Activated T-cell treated with anti-CD3 and anti-CD28 coated beads, Interleukin-2, amount 50 U/mL, for 24 hours (primary cell): Measurements from ENCODE around the gene ZNF773.
"Not testable (repeated sequence)": the region's sequence is repeated elsewhere in the genome, so short reads cannot be mapped to it uniquely, and the experiment has no call there.

Experiments
- DNase-seq: peaks from one replicate; pipeline ENCODE4 v3.0.0-alpha.2; 2020
- H3K27ac Mint-ChIP-seq: 2 replicates; pipeline ENCODE4 v1.8.0; 2020; ENCODE audit warnings: mild to moderate bottlenecking, mixed read lengths
- H3K27me3 Mint-ChIP-seq: 2 replicates; pipeline ENCODE4 v1.8.0; 2020; ENCODE audit warnings: mixed read lengths
- H3K36me3 Mint-ChIP-seq: 2 replicates; pipeline ENCODE4 v1.8.0; 2020; ENCODE audit warnings: low read depth, mixed read lengths
- H3K4me1 Mint-ChIP-seq: 2 replicates; pipeline ENCODE4 v1.8.0; 2020; ENCODE audit warnings: low read depth, mixed read lengths
- H3K4me3 Mint-ChIP-seq: 2 replicates; pipeline ENCODE4 v1.8.0; 2020; ENCODE audit warnings: mild to moderate bottlenecking, moderate library complexity, mixed read lengths
- H3K9me3 Mint-ChIP-seq: 2 replicates; pipeline ENCODE4 v1.8.0; 2020; ENCODE audit warnings: mixed read lengths

ZNF773 gene

GRCh38 chr19:57499680-57500395 lies at the start of gene ZNF773:
Gene ZNF773, plus strand, starts transcription at chr19:57499938. Its CDS starts 143 bp downstream, at chr19:57500081.
- Mint-ChIP-seq H3K4me1 (peaks cover 26% of the 10 kb centered on the region), H3K27ac (peak within 1 kb of the TSS; percentile 82), H3K9me3 (peaks cover 62% of the 10 kb centered on the region), H3K36me3 (peaks cover 74% of the 10 kb centered on the region), H3K4me3 (peak within 1 kb of the TSS; percentile 83)
- DNase-seq: peak; percentile 96
- not testable (repeated sequence) for H3K27me3 Mint-ChIP-seq

- H3K36me3 Mint-ChIP-seq: peaks cover 78% of the 10 kb centered on the region
These were observed 47.4 kb upstream of the ZNF773 start for GRCh38 chr19:57452307-57452706.

GRCh38 chr19:57465680-57466381 lies 33.9 kb upstream of the ZNF773 start:
- H3K27me3 Mint-ChIP-seq: no peaks in the 10 kb centered on the region
- H3K9me3 Mint-ChIP-seq: peaks cover 58% of the 10 kb centered on the region
- no peaks in the 10 kb centered on the region for H3K4me1 Mint-ChIP-seq
- DNase-seq: no peak
- H3K36me3 Mint-ChIP-seq: peaks cover 52% of the 10 kb centered on the region
- no peak overlapping the region for H3K4me3 Mint-ChIP-seq
- H3K27ac Mint-ChIP-seq: no peak overlapping the region

More at GRCh38 chr19:57452307-57452706, 47.4 kb upstream of the ZNF773 start:
- Mint-ChIP-seq H3K27me3 (no peaks in the 10 kb centered on the region), H3K9me3 (peaks cover 56% of the 10 kb centered on the region), H3K4me3 (no peak overlapping the region), H3K27ac (no peak overlapping the region), H3K4me1 (no peaks in the 10 kb centered on the region)
- DNase-seq: no peak

GRCh38 chr19:57466489-57466888 lies 33.2 kb upstream of the ZNF773 start:
- Mint-ChIP-seq H3K27ac (no peak overlapping the region), H3K4me1 (no peaks in the 10 kb centered on the region), H3K9me3 (peaks cover 58% of the 10 kb centered on the region), H3K4me3 (no peak overlapping the region), H3K36me3 (peaks cover 54% of the 10 kb centered on the region), H3K27me3 (no peaks in the 10 kb centered on the region)
- DNase-seq: no peak

- Mint-ChIP-seq H3K36me3 (peaks cover 97% of the 10 kb centered on the region), H3K27ac (no peak overlapping the region), H3K9me3 (peaks cover 83% of the 10 kb centered on the region)
These were observed 26.1 kb upstream of the ZNF773 start for GRCh38 chr19:57473646-57474045.

GRCh38 chr19:57477191-57478008 lies 22.3 kb upstream of the ZNF773 start, which contains the start of gene ZNF772:
Gene ZNF772, minus strand, starts transcription at chr19:57477566. Its CDS starts 257 bp downstream, at chr19:57477309.
- H3K36me3 Mint-ChIP-seq: peaks cover 74% of the 10 kb centered on the region
- H3K27me3 Mint-ChIP-seq: peaks cover 3% of the 10 kb centered on the region
- H3K4me1 Mint-ChIP-seq: peaks cover 15% of the 10 kb centered on the region
- DNase-seq: peak; percentile 85
- peak within 1 kb of the TSS; percentile 84 for H3K27ac Mint-ChIP-seq
- H3K4me3 Mint-ChIP-seq: peak within 1 kb of the TSS; percentile 85
- H3K9me3 Mint-ChIP-seq: peaks cover 75% of the 10 kb centered on the region

More at GRCh38 chr19:57473646-57474045, 26.1 kb upstream of the ZNF773 start:
- peaks cover 15% of the 10 kb centered on the region for H3K4me1 Mint-ChIP-seq
- no peak overlapping the region for H3K4me3 Mint-ChIP-seq
- H3K27me3 Mint-ChIP-seq: no peaks in the 10 kb centered on the region
- DNase-seq: no peak

- Mint-ChIP-seq H3K9me3 (peaks cover 48% of the 10 kb centered on the region), H3K36me3 (peaks cover 47% of the 10 kb centered on the region), H3K4me3 (peak within 1 kb of the TSS; percentile 79), H3K4me1 (peaks cover 11% of the 10 kb centered on the region), H3K27ac (peak within 1 kb of the TSS; percentile 63)
- DNase-seq: peak; percentile 95
- not testable (repeated sequence) for H3K27me3 Mint-ChIP-seq
These were observed 12.1 kb upstream of the ZNF773 start, which contains the start of gene ZNF419 for GRCh38 chr19:57487477-57488298. Gene ZNF419, plus strand, starts transcription at chr19:57487750. Its CDS starts 201 bp downstream, at chr19:57487951.

- H3K9me3 Mint-ChIP-seq: peaks cover 53% of the 10 kb centered on the region
- peaks cover 53% of the 10 kb centered on the region for H3K36me3 Mint-ChIP-seq
- DNase-seq, H3K27me3 Mint-ChIP-seq: not testable (repeated sequence)
- H3K27ac Mint-ChIP-seq: peak overlapping the region; percentile 39
- peaks cover 11% of the 10 kb centered on the region for H3K4me1 Mint-ChIP-seq
- peak overlapping the region; percentile 79 for H3K4me3 Mint-ChIP-seq
These were observed 11.5 kb upstream of the ZNF773 start for GRCh38 chr19:57488299-57488644.

- DNase-seq, H3K27me3 Mint-ChIP-seq: not testable (repeated sequence)
- peaks cover 26% of the 10 kb centered on the region for H3K4me1 Mint-ChIP-seq
- peak overlapping the region; percentile 82 for H3K27ac Mint-ChIP-seq
- H3K9me3 Mint-ChIP-seq: peaks cover 65% of the 10 kb centered on the region
- peak overlapping the region; percentile 83 for H3K4me3 Mint-ChIP-seq
- peaks cover 74% of the 10 kb centered on the region for H3K36me3 Mint-ChIP-seq
These were observed 432 bp upstream of the ZNF773 start for GRCh38 chr19:57499332-57499679.

GRCh38 chr19:57500400-57500799 lies 662 bp downstream of the ZNF773 start:
- H3K36me3 Mint-ChIP-seq: peaks cover 74% of the 10 kb centered on the region
- H3K9me3 Mint-ChIP-seq: peaks cover 61% of the 10 kb centered on the region
- DNase-seq: not testable (repeated sequence)

GRCh38 chr19:57506163-57506562 lies 6.4 kb downstream of the ZNF773 start:
- Mint-ChIP-seq H3K4me3 (no peak overlapping the region), H3K9me3 (peaks cover 58% of the 10 kb centered on the region), H3K4me1 (peaks cover 14% of the 10 kb centered on the region), H3K27me3 (no peaks in the 10 kb centered on the region), H3K27ac (no peak overlapping the region), H3K36me3 (peaks cover 93% of the 10 kb centered on the region)
- DNase-seq: no peak

More at GRCh38 chr19:57500400-57500799, 662 bp downstream of the ZNF773 start:
- Mint-ChIP-seq H3K27ac (peak overlapping the region; percentile 74), H3K4me3 (peak overlapping the region; percentile 83), H3K4me1 (peaks cover 26% of the 10 kb centered on the region)
- H3K27me3 Mint-ChIP-seq: not testable (repeated sequence)

GRCh38 chr19:57511484-57511883 lies 11.7 kb downstream of the ZNF773 start:
- Mint-ChIP-seq H3K27me3 (no peaks in the 10 kb centered on the region), H3K36me3 (peaks cover 90% of the 10 kb centered on the region), H3K27ac (no peak overlapping the region), H3K4me1 (no peaks in the 10 kb centered on the region), H3K4me3 (no peak overlapping the region), H3K9me3 (peaks cover 65% of the 10 kb centered on the region)
- DNase-seq: no peak

GRCh38 chr19:57512845-57513244 lies 13.1 kb downstream of the ZNF773 start:
- H3K27me3 Mint-ChIP-seq: no peaks in the 10 kb centered on the region
- H3K36me3 Mint-ChIP-seq: peaks cover 90% of the 10 kb centered on the region
- H3K4me3 Mint-ChIP-seq: no peak overlapping the region
- DNase-seq: no peak
- no peak overlapping the region for H3K27ac Mint-ChIP-seq
- H3K4me1 Mint-ChIP-seq: no peaks in the 10 kb centered on the region
- H3K9me3 Mint-ChIP-seq: peaks cover 69% of the 10 kb centered on the region

GRCh38 chr19:57515255-57515654 lies 15.5 kb downstream of the ZNF773 start:
- H3K27ac Mint-ChIP-seq: no peak overlapping the region
- no peak for DNase-seq
- peaks cover 63% of the 10 kb centered on the region for H3K9me3 Mint-ChIP-seq
- no peak overlapping the region for H3K4me3 Mint-ChIP-seq
- no peaks in the 10 kb centered on the region for H3K27me3 Mint-ChIP-seq
- peaks cover 82% of the 10 kb centered on the region for H3K36me3 Mint-ChIP-seq
- H3K4me1 Mint-ChIP-seq: no peaks in the 10 kb centered on the region
